Mesenchymal stem cell (in vitro differentiated cells and primary cell): ENCODE data around the gene MDM4.

Experiments
- DNase-seq: peaks from one replicate; pipeline ENCODE4 v3.0.0-alpha.2; 2013
- H2AFZ ChIP-seq: one replicate; pipeline ENCODE4 v1.6.1; 2013; ENCODE audit warnings: low read depth, mild to moderate bottlenecking, control low read depth, inconsistent platforms, low read length, moderate library complexity
- H2AK5ac ChIP-seq: 2 replicates; pipeline ENCODE4 v1.6.1; 2013; ENCODE audit warnings: low read length, moderate library complexity, mild to moderate bottlenecking, inconsistent platforms; ENCODE audit not compliant: severe bottlenecking
- H2BK120ac ChIP-seq: one replicate; pipeline ENCODE4 v1.6.1; 2013; ENCODE audit warnings: low read depth, mild to moderate bottlenecking, inconsistent platforms, low read length, moderate library complexity
- H2BK12ac ChIP-seq, 2 experiments: one replicate each; pipeline ENCODE4 v1.6.1; 2013; ENCODE audit warnings: inconsistent platforms in 2 of 2, low read length in 2 of 2, mild to moderate bottlenecking in 2 of 2, moderate library complexity in 2 of 2, control low read depth in 1 of 2
- H2BK15ac ChIP-seq: one replicate; pipeline ENCODE4 v1.6.1; 2013; ENCODE audit warnings: mild to moderate bottlenecking, low read depth, inconsistent platforms; ENCODE audit not compliant: poor library complexity, severe bottlenecking
- H2BK5ac ChIP-seq: 2 replicates; pipeline ENCODE4 v1.6.1; 2013; ENCODE audit warnings: low read depth, mild to moderate bottlenecking, low read length, control low read depth, inconsistent platforms; ENCODE audit not compliant: poor library complexity, severe bottlenecking
- H3K14ac ChIP-seq, 2 experiments: one replicate each; pipeline ENCODE4 v1.6.1; 2013; ENCODE audit warnings: inconsistent platforms in 2 of 2, low read length in 2 of 2, control low read depth in 1 of 2, mild to moderate bottlenecking in 1 of 2, moderate library complexity in 1 of 2
- H3K18ac ChIP-seq, 2 experiments: one replicate each; pipeline ENCODE4 v1.6.1; 2013; ENCODE audit warnings: inconsistent platforms in 2 of 2, low read length in 2 of 2, control low read depth in 1 of 2, low read depth in 1 of 2, mild to moderate bottlenecking in 1 of 2
- H3K23ac ChIP-seq, 2 experiments: one replicate each; pipeline ENCODE4 v1.6.1; 2013; ENCODE audit warnings: inconsistent platforms in 2 of 2, low read length in 2 of 2, mild to moderate bottlenecking in 2 of 2, moderate library complexity in 2 of 2, control low read depth in 1 of 2
- H3K27ac ChIP-seq: 2 replicates; pipeline ENCODE4 v1.5.1; 2013; ENCODE audit warnings: mild to moderate bottlenecking, moderate library complexity, low read length, control low read depth, inconsistent platforms; ENCODE audit not compliant: poor library complexity, severe bottlenecking
- H3K27me3 ChIP-seq, 2 experiments: 2 replicates each; pipeline versions ENCODE4 v1.6.1 to v1.7.0; 2013; ENCODE audit warnings: low read length in 2 of 2, mild to moderate bottlenecking in 2 of 2, moderate library complexity in 2 of 2, control low read depth in 1 of 2, inconsistent platforms in 1 of 2; ENCODE audit not compliant: control insufficient read depth in 1 of 2, insufficient read depth in 1 of 2
- H3K36me3 ChIP-seq, 2 experiments: 2 replicates each; pipeline versions ENCODE4 v1.6.1 to v1.7.0; 2013; ENCODE audit warnings: low read length in 2 of 2, control low read depth in 1 of 2, inconsistent platforms in 1 of 2, low read depth in 1 of 2, mild to moderate bottlenecking in 1 of 2; ENCODE audit not compliant: insufficient read depth in 2 of 2, control insufficient read depth in 1 of 2
- H3K4ac ChIP-seq, 2 experiments: one replicate each; pipeline ENCODE4 v1.6.1; 2013; ENCODE audit warnings: inconsistent platforms in 2 of 2, low read length in 2 of 2, mild to moderate bottlenecking in 2 of 2, moderate library complexity in 2 of 2, control low read depth in 1 of 2, low read depth in 1 of 2
- H3K4me1 ChIP-seq: 2 replicates; pipeline ENCODE4 v1.6.1; 2013; ENCODE audit warnings: low read depth, low read length, control low read depth; ENCODE audit not compliant: control insufficient read depth, insufficient read depth
- H3K4me2 ChIP-seq: 2 replicates; pipeline ENCODE4 v1.6.1; 2013; ENCODE audit warnings: low read length, mild to moderate bottlenecking, inconsistent platforms; ENCODE audit not compliant: poor library complexity, severe bottlenecking
- H3K4me3 ChIP-seq, 2 experiments: 2 replicates each; pipeline versions ENCODE4 v1.5.1 to v1.7.0; 2013; ENCODE audit warnings: low read length in 2 of 2, mild to moderate bottlenecking in 2 of 2, control low read depth in 1 of 2, low read depth in 1 of 2; ENCODE audit not compliant: insufficient read depth in 1 of 2
- H3K79me1 ChIP-seq: replicated peaks from 2 replicates; pipeline ENCODE4 v1.6.1; 2013; ENCODE audit warnings: mild to moderate bottlenecking, control low read depth, low read length, inconsistent platforms; ENCODE audit not compliant: poor library complexity, severe bottlenecking
- H3K9ac ChIP-seq: 2 replicates; pipeline ENCODE4 v1.7.0; 2013; ENCODE audit warnings: mild to moderate bottlenecking, low read length, moderate library complexity
- H3K9me3 ChIP-seq: 2 replicates; pipeline ENCODE4 v1.7.0; 2013; ENCODE audit warnings: mild to moderate bottlenecking, low read length; ENCODE audit not compliant: control insufficient read depth
- H4K8ac ChIP-seq: one replicate; pipeline ENCODE4 v1.6.1; 2013; ENCODE audit warnings: inconsistent platforms, mild to moderate bottlenecking, low read length, moderate library complexity
- H4K91ac ChIP-seq: one replicate; pipeline ENCODE4 v1.6.1; 2013; ENCODE audit warnings: mild to moderate bottlenecking, low read length, inconsistent platforms
- WGBS: methylation state at CpG from one replicate; pipeline ENCODE4 v1.1.7; 2013; ENCODE audit warnings: mixed read lengths; 5-methylcytosine and 5-hydroxymethylcytosine counted together

The MDM4 gene

GRCh38 chr1:204562075-204562990 lies 46.1 kb downstream of the MDM4 start:
- H3K14ac ChIP-seq: no peak overlapping the region
- peak overlapping the region; percentile 73 for H2BK15ac ChIP-seq
- H2AFZ ChIP-seq: no peak overlapping the region
- no peak overlapping the region for H2BK5ac ChIP-seq
- H2AK5ac ChIP-seq: no peak overlapping the region
- no peak overlapping the region for H3K4ac ChIP-seq
- no peak overlapping the region for H3K4me2 ChIP-seq
- no peak overlapping the region for H2BK120ac ChIP-seq
- H3K9me3 ChIP-seq: no peaks in the 10 kb centered on the region
- 94% methylated on average over 35 of the region's 37 CpGs for WGBS
- no peak overlapping the region for H4K91ac ChIP-seq
- H3K23ac ChIP-seq: no peak overlapping the region
- no peak overlapping the region for H3K18ac ChIP-seq
- H3K9ac ChIP-seq: no peak overlapping the region
- H3K36me3 ChIP-seq: peaks cover 11 to 22% of the 10 kb centered on the region in 2 experiments
- peaks cover 1% of the 10 kb centered on the region for H3K79me1 ChIP-seq
- H3K4me1 ChIP-seq: peaks cover 2% of the 10 kb centered on the region
- no peaks in the 10 kb centered on the region for H3K27me3 ChIP-seq
- no peak overlapping the region for H3K27ac ChIP-seq
- no peak for DNase-seq
- no peak overlapping the region for H2BK12ac ChIP-seq
- no peak overlapping the region for H4K8ac ChIP-seq
- no peak overlapping the region for H3K4me3 ChIP-seq

GRCh38 chr1:204563307-204563706 lies 47.1 kb downstream of the MDM4 start:
- H3K9ac ChIP-seq: no peak overlapping the region

GRCh38 chr1:204563780-204564179 lies 47.6 kb downstream of the MDM4 start:
- H2BK120ac ChIP-seq: no peak overlapping the region
- 91% methylated on average over 3 of the region's 3 CpGs for WGBS

More at GRCh38 chr1:204563307-204563706, 47.1 kb downstream of the MDM4 start:
- Histone ChIP-seq H2AFZ (no peak overlapping the region), H3K27ac (no peak overlapping the region), H3K27me3 (no peaks in the 10 kb centered on the region), H3K9me3 (no peaks in the 10 kb centered on the region), H3K79me1 (peaks cover 1% of the 10 kb centered on the region), H3K14ac (no peak overlapping the region), H2BK120ac (no peak overlapping the region), H3K36me3 (peaks cover 11 to 22% of the 10 kb centered on the region in 2 experiments), H3K4me3 (no peak overlapping the region), H4K8ac (no peak overlapping the region), H2BK12ac (no peak overlapping the region), H2BK15ac (no peak overlapping the region), H3K23ac (no peak overlapping the region), H2AK5ac (no peak overlapping the region), H4K91ac (no peak overlapping the region), H2BK5ac (no peak overlapping the region), H3K4me1 (peaks cover 2% of the 10 kb centered on the region), H3K4ac (no peak overlapping the region), H3K18ac (no peak overlapping the region), H3K4me2 (no peak overlapping the region)
- no peak for DNase-seq
- WGBS: 95% methylated on average over 4 of the region's 4 CpGs

GRCh38 chr1:204564835-204565234 lies 48.6 kb downstream of the MDM4 start:
- no peak overlapping the region for H3K27ac ChIP-seq
- peak overlapping the region; percentile 59 for H2AK5ac ChIP-seq
- H3K4me3 ChIP-seq: no peak overlapping the region
- no peaks in the 10 kb centered on the region for H3K9me3 ChIP-seq
- 87% methylated on average over 4 of the region's 4 CpGs for WGBS
- no peaks in the 10 kb centered on the region for H3K4me1 ChIP-seq
- no peak overlapping the region for H2AFZ ChIP-seq
- H3K36me3 ChIP-seq: peaks cover 11 to 12% of the 10 kb centered on the region in 2 experiments
- H3K27me3 ChIP-seq: no peaks in the 10 kb centered on the region
- H3K4me2 ChIP-seq: no peak overlapping the region
- no peak for DNase-seq
- H2BK5ac ChIP-seq: no peak overlapping the region
- H3K9ac ChIP-seq: no peak overlapping the region
- no peak overlapping the region for H3K4ac ChIP-seq
- H3K79me1 ChIP-seq: peaks cover 1% of the 10 kb centered on the region
- no peak overlapping the region for H4K8ac ChIP-seq
- H2BK120ac ChIP-seq: no peak overlapping the region
- H3K14ac ChIP-seq: no peak overlapping the region
- no peak overlapping the region for H2BK15ac ChIP-seq
- no peak overlapping the region for H2BK12ac ChIP-seq
- H3K23ac ChIP-seq: no peak overlapping the region
- no peak overlapping the region for H4K91ac ChIP-seq
- H3K18ac ChIP-seq: no peak overlapping the region

More at GRCh38 chr1:204563780-204564179, 47.6 kb downstream of the MDM4 start:
- no peak overlapping the region for H3K9ac ChIP-seq
- no peak overlapping the region for H2AK5ac ChIP-seq
- peaks cover 1% of the 10 kb centered on the region for H3K79me1 ChIP-seq
- H4K91ac ChIP-seq: no peak overlapping the region
- no peak overlapping the region for H3K23ac ChIP-seq
- H3K14ac ChIP-seq: no peak overlapping the region
- H3K4me3 ChIP-seq: no peak overlapping the region
- H3K36me3 ChIP-seq: peaks cover 11 to 18% of the 10 kb centered on the region in 2 experiments
- H3K27ac ChIP-seq: no peak overlapping the region
- no peak overlapping the region for H2AFZ ChIP-seq
- no peak overlapping the region for H2BK5ac ChIP-seq
- DNase-seq: no peak
- H4K8ac ChIP-seq: no peak overlapping the region
- H3K18ac ChIP-seq: no peak overlapping the region
- no peaks in the 10 kb centered on the region for H3K27me3 ChIP-seq
- H2BK15ac ChIP-seq: no peak overlapping the region
- no peak overlapping the region for H3K4ac ChIP-seq
- no peaks in the 10 kb centered on the region for H3K9me3 ChIP-seq
- peaks cover 1% of the 10 kb centered on the region for H3K4me1 ChIP-seq
- no peak overlapping the region for H2BK12ac ChIP-seq
- H3K4me2 ChIP-seq: no peak overlapping the region
